Activated CD4-positive, alpha-beta memory T cell treated with anti-CD3 and anti-CD28 coated beads for 36 hours (primary cell): ENCODE results near the gene DCAF10. TPM values are rescaled to one million over a fixed set of nuclear protein-coding genes. Genes with fewer than 3 reads are reported as not detected.
"Not testable (repeated sequence)": the region's sequence is repeated elsewhere in the genome, so short reads cannot be mapped to it uniquely, and the experiment has no call there.

Experiments used
- CTCF ChIA-PET: fragments of 350-600 bp; sonication (Branson Sonifier 250); formaldehyde crosslinking; loops from one replicate; lab custom pipeline; 2021; ENCODE audit warnings: antibody characterized with exemption, inconsistent platforms; lab: Charles Lee
- POLR2A ChIA-PET: fragments of 350-600 bp; sonication (Branson Sonifier 250); formaldehyde crosslinking; loops from one replicate; lab custom pipeline; 2021; ENCODE audit warnings: antibody characterized with exemption; lab: Charles Lee
- DNase-seq: peaks from one replicate; pipeline ENCODE4 v3.0.0-alpha.2; 2020
- H3K27ac Mint-ChIP-seq: one replicate; pipeline ENCODE4 v1.8.0; 2021; ENCODE audit warnings: mixed read lengths
- H3K27me3 Mint-ChIP-seq: one replicate; pipeline ENCODE4 v1.8.0; 2021; ENCODE audit warnings: mixed read lengths
- H3K36me3 Mint-ChIP-seq: one replicate; pipeline ENCODE4 v1.8.0; 2021; ENCODE audit warnings: mixed read lengths
- H3K4me1 Mint-ChIP-seq: one replicate; pipeline ENCODE4 v1.8.0; 2021; ENCODE audit warnings: low read depth, mixed read lengths
- H3K4me3 Mint-ChIP-seq: one replicate; pipeline ENCODE4 v1.8.0; 2021; ENCODE audit warnings: mild to moderate bottlenecking, mixed read lengths
- H3K9me3 Mint-ChIP-seq: one replicate; pipeline ENCODE4 v1.8.0; 2021; ENCODE audit warnings: mixed read lengths
- intact Hi-C: fragments of 100-400 bp; cut with micrococcal nuclease; formaldehyde crosslinking; loops from one replicate; pipeline ENCODE4 v1.15.1; 2023
- total RNA-seq, 2 experiments: library from RNA; stranded (reverse); gene quantifications; one replicate each; pipeline ENCODE4 v1.2.3, GENCODE V29; 2021

DCAF10 gene
- total RNA-seq, 2 experiments from 2014 or later, result 13.8 to 17.2 TPM

DNA sequence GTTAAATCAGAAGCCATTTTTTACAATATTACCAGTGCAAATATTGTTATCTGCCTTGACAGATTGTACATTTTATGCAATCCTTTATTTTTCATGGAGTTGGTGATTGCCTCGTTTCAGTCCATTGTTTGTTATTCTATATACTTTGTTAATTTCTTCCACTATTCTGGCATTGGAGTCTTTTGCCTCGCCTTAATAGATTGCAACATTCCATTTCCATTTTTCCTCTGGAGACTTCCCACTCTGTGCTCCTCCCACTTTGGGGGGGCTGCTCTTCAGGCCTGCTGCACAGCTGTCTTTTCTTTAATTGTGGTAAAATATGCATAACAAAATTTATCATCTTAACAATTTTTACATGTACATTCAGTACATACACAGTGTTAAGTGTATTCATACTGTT lies 4.4 kb upstream of the DCAF10 start:
- Mint-ChIP-seq H3K4me1 (peaks cover 15% of the 10 kb centered on the region), H3K36me3 (peaks cover 2% of the 10 kb centered on the region), H3K27me3 (no peaks in the 10 kb centered on the region), H3K9me3 (no peaks in the 10 kb centered on the region), H3K4me3 (no peak overlapping the region), H3K27ac (no peak overlapping the region)
- intact Hi-C loops, result no loop called here
- DNase-seq, result no peak
- POLR2A ChIA-PET, result no interaction called here
- CTCF ChIA-PET, result no interaction called here

DNA sequence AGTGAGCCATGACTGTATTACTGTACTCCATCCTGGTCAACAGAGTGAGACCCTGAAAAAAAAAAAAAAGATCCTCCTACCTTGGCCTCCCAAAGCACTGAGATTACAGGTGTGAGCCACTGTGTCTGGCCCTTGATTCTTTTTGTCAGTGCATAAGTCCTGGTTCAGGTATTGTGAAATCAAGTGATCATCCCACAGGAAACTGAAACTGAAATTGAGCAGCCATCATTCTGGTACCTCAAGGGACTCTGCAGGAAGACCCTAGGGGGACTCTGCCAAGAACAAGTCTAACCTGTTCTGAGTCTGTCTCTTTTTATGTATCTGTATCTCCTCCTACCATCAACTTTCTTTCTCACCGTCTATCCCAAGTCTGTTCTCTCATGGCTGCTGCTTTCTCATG lies 1.9 kb upstream of the DCAF10 start:
- H3K27me3 Mint-ChIP-seq, result no peaks in the 10 kb centered on the region
- no peaks in the 10 kb centered on the region for H3K9me3 Mint-ChIP-seq
- intact Hi-C loops, result no loop called here
- ChIA-PET POLR2A (interaction anchor here (1.6 kb wide), 1 partner anchor 14 kb away, joined by 7 read pairs; the partner anchor contains the start of gene EXOSC3), CTCF (no interaction called here)
- H3K4me1 Mint-ChIP-seq, result peaks cover 35% of the 10 kb centered on the region
- peaks cover 2% of the 10 kb centered on the region for H3K36me3 Mint-ChIP-seq
- H3K4me3 Mint-ChIP-seq, result no peak overlapping the region
- DNase-seq, result no peak
- no peak overlapping the region for H3K27ac Mint-ChIP-seq

DNA sequence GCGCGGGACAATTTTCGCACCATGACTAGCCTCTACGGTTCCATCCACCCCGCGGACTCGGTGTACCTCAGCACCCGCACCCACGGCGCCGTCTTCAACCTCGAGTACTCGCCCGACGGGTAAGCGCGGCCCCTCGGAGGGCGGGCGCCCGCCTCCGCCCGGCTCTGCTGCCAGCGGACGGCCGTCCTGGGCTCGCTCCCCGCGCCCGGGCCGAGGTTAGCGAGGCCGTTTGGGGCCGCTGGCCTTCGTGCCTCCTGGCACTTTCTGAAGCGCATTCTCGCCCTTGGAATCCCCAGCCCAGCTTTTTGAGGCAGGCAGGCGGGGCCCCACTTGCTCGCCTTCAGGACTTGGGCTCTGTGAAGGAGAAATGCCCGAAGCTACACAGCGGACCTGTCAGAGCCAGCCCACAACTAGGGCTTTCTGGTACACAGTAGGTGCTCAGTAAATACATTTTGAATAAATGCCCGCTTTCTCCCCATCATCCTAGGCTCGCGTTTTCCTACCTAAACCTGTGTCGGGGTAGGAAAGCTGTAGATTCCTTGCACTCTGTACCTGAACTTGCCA lies 772 bp downstream of the DCAF10 start:
- H3K4me1 Mint-ChIP-seq, result peaks cover 43% of the 10 kb centered on the region
- H3K4me3 Mint-ChIP-seq, result peak overlapping the region; percentile 93
- DNase-seq, result peak; percentile 55
- H3K27ac Mint-ChIP-seq, result no peak overlapping the region
- POLR2A ChIA-PET, result interaction anchor here (1.2 to 2.6 kb wide), 3 partner anchors 10 to 102 kb away, joined by 3 to 28 read pairs (median 5); partner anchors contain the start of gene EXOSC3
- CTCF ChIA-PET, result interaction anchor here (1.0 kb wide), 1 partner anchor 12 kb away, joined by 3 read pairs; no protein-coding TSS in a partner anchor
- intact Hi-C loops, result loop anchor here (5.0 kb wide), 3 partner anchors 36 to 209 kb away; partner anchors contain the start of genes SLC25A51 and TOMM5
- no peaks in the 10 kb centered on the region for H3K9me3 Mint-ChIP-seq
- peaks cover 2% of the 10 kb centered on the region for H3K36me3 Mint-ChIP-seq
- H3K27me3 Mint-ChIP-seq, result no peaks in the 10 kb centered on the region

DNA sequence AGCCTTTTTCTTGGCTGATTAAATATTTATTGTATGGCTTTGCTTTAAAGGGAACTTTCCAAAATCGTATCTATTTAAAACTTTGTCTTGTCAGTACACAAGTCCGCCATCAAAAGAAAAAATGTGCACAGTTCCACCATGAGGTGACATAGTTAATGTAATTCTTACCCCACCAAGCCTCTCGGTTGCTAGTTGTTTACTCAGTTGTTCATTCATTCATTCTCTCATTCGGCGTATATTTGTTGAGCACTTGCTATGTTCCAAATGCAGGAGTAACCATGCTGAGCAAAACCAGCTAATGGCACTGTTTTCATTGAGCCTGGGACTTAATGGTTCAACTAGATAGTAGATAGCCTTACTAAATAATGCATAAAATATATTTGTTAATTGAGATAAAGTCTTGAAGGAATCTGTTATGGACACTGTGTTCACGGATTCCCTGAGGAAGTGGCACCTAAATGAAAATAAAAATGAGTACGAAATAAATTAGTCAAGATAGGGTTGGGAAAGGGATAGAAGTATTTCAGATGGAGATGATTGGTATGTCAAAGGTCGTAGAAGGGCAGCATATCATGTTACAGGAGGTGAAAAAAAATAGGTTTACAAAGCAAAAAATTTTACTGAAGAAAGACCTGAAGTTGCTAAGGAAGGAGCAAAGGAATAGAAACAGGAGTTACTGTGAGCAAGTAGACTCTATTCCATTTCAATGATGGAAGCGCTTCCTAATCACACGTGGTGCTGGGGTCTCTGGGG lies 1.5 kb downstream of the DCAF10 start:
- Mint-ChIP-seq H3K27me3 (no peaks in the 10 kb centered on the region), H3K27ac (no peak overlapping the region), H3K4me1 (peaks cover 43% of the 10 kb centered on the region), H3K9me3 (no peaks in the 10 kb centered on the region), H3K4me3 (peak overlapping the region; percentile 93), H3K36me3 (peaks cover 4% of the 10 kb centered on the region)
- no peak for DNase-seq
- intact Hi-C loops, result loop anchor here (5.0 kb wide), 3 partner anchors 35 to 210 kb away; partner anchors contain the start of genes SLC25A51 and TOMM5
- ChIA-PET CTCF (interaction anchor here (0.7 to 1.0 kb wide), 3 partner anchors 11 to 101 kb away, joined by 3 read pairs; no protein-coding TSS in a partner anchor), POLR2A (interaction anchor here (0.9 to 2.6 kb wide), 3 partner anchors 9 to 18 kb away, joined by 3 to 28 read pairs (median 3); partner anchors contain the start of gene EXOSC3)

DNA sequence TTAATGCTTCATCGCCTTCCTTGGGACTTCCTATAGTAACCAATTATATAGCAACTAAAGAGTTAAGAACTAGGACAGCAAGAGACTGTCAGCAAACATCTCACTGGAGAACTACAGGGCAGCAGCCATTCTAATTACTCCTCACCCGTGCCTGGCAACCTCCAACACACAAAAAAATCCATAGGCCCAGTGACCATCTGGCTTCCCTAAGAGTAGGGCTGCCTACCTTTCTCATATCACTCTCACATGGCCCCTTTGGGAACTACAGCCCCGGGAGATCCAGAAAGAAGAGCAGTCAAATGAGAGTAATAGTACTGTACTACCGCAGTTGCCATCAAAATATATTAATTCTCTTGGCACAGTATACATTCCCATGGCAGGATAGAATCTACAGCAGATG lies 5.7 kb downstream of the DCAF10 start:
- H3K4me1 Mint-ChIP-seq, result peaks cover 32% of the 10 kb centered on the region
- CTCF ChIA-PET, result no interaction called here
- peaks cover 5% of the 10 kb centered on the region for H3K36me3 Mint-ChIP-seq
- H3K9me3 Mint-ChIP-seq, result no peaks in the 10 kb centered on the region
- POLR2A ChIA-PET, result no interaction called here
- intact Hi-C loops, result no loop called here
- H3K4me3 Mint-ChIP-seq, result no peak overlapping the region
- no peaks in the 10 kb centered on the region for H3K27me3 Mint-ChIP-seq
- no peak for DNase-seq
- no peak overlapping the region for H3K27ac Mint-ChIP-seq

DNA sequence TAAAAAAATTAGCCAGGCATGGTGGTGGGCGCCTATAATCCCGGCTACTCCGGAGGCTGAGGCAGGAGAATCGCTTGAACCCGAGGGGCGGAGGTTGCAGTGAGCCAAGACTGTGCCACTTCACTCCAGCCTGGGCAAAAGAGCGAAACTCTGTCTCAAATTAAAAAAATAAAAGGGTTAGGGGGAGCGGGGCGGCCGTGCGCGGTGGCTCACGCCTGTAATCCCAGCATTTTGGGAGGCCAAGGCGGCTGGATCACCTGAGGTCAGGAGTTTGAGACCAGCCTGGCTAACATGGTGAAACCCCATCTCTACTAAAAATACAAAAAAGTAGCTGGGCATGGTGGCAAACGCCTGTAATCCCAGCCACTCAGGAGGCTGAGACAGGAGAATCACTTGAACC lies 9.1 kb downstream of the DCAF10 start:
- H3K9me3 Mint-ChIP-seq, H3K27ac Mint-ChIP-seq, intact Hi-C loops, DNase-seq, H3K4me3 Mint-ChIP-seq, POLR2A ChIA-PET, CTCF ChIA-PET, H3K27me3 Mint-ChIP-seq, H3K36me3 Mint-ChIP-seq: not testable (repeated sequence)
- H3K4me1 Mint-ChIP-seq, result peaks cover 13% of the 10 kb centered on the region

DNA sequence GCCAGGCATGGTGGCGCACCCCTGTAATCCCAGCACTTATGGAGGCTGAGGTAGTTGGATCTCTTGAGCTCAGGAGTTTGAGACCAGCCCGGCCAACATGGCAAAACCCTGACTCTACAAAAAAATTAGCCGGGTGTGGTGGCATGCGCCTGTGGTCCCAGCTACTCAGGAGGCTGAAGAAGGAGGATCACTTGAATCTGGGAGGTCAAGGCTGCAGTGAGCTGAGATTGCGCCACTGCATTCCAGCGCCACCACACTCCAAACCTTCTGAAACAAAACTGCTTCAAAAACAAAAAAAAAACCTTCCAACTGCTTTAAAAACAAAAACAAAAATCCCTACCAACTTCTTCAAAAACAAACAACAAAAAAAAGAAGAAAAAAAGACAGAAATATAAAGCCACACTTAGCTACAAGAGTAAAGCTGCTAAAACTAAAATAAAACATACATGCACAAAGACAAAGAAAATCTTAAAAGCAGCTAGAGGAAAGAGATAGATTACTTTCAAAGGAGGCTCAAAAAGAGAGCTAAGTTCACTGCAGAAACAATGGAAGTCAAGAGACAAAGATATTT lies 11.4 kb downstream of the DCAF10 start:
- no peak overlapping the region for H3K27ac Mint-ChIP-seq
- POLR2A ChIA-PET, result interaction anchor here (1.0 kb wide), 1 partner anchor 11 kb away, joined by 3 read pairs; no protein-coding TSS in a partner anchor
- intact Hi-C loops, result no loop called here
- no peaks in the 10 kb centered on the region for H3K9me3 Mint-ChIP-seq
- CTCF ChIA-PET, result interaction anchor here (0.8 kb wide), 1 partner anchor 62 kb away, joined by 4 read pairs; no protein-coding TSS in a partner anchor
- H3K4me1 Mint-ChIP-seq, result peaks cover 6% of the 10 kb centered on the region
- H3K4me3 Mint-ChIP-seq, result no peak overlapping the region
- no peaks in the 10 kb centered on the region for H3K27me3 Mint-ChIP-seq
- no peak for DNase-seq
- peaks cover 5% of the 10 kb centered on the region for H3K36me3 Mint-ChIP-seq

DNA sequence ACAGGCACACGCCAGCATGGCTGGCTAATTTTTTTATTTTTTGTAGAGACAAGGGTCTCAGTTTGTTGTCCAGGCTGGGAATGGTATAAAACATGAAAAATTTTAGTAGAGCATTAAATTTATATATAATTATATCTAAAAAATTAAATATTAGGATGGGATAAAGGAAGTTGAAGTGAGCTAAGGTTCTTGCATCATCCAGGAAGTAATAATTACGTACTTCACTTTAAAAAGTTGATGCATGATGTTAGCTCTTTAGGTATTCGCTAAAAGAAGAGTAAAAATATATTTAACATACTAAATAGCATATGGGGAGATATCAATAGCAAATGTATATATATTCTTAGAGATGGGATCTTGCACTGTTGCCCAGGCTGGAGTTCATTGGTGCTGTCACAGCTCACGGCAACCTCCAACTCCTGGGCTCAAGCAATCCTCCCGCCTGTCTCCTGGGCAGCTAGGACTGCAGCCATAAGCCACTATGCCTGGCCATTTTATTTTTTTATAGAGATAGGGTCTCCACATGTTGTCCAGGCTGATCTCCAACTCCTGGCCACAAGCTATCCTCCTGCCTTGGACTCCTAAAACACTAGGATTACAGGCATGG lies 12.3 kb downstream of the DCAF10 start:
- Mint-ChIP-seq H3K27ac (no peak overlapping the region), H3K9me3 (no peaks in the 10 kb centered on the region), H3K4me3 (no peak overlapping the region), H3K4me1 (peaks cover 5% of the 10 kb centered on the region), H3K27me3 (no peaks in the 10 kb centered on the region), H3K36me3 (peaks cover 2% of the 10 kb centered on the region)
- DNase-seq, result no peak
- ChIA-PET POLR2A (no interaction called here), CTCF (interaction anchor here (0.8 to 1.1 kb wide), 2 partner anchors 11 to 63 kb away, joined by 3 to 4 read pairs; no protein-coding TSS in a partner anchor)
- intact Hi-C loops, result no loop called here

DNA sequence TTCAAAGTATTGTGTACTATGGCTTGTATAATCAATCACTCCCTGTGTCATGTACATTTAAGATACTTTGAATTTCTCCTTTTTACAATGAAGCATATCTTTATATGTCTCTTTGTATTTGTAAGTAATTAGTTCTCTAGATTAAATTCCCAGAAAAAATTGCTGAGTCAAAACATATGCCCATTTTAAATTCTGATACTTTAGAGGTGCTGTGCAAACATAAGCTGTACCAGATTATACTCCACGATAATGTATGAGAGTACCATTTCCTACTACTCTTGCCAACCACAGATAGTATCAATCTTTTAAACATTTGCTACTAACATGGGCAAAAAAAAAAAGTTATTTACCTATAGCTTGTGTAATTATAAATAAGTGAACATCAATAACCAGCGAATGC lies 18.3 kb downstream of the DCAF10 start:
- H3K4me1 Mint-ChIP-seq, result no peaks in the 10 kb centered on the region
- CTCF ChIA-PET, result interaction anchor here (0.7 kb wide), 1 partner anchor 184 kb away, joined by 3 read pairs; no protein-coding TSS in a partner anchor

DNA sequence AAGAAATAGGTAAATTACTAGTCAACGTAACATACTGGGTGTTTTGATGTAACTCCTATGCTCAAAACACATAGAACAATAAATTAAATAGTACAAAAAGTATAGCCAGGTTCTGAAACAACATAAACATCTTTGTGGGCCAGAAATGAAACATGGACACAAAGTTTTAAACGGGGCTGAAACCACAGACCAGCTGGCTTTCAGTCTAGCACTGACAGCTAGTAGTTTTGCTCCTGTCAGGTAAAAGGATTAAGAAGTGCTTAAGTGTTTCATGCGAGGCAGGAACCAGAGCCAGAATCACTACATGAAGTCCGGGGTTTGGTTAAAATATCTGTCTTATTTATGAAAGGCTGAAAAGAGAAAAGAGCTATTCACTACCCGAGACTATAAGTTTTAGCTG lies 19.5 kb downstream of the DCAF10 start:
- Mint-ChIP-seq H3K27ac (no peak overlapping the region), H3K9me3 (no peaks in the 10 kb centered on the region), H3K27me3 (no peaks in the 10 kb centered on the region), H3K4me3 (no peak overlapping the region), H3K4me1 (no peaks in the 10 kb centered on the region), H3K36me3 (peaks cover 32% of the 10 kb centered on the region)
- ChIA-PET POLR2A (no interaction called here), CTCF (no interaction called here)
- intact Hi-C loops, result no loop called here
- DNase-seq, result no peak

More for the DNA sequence above, 18.3 kb downstream of the DCAF10 start:
- POLR2A ChIA-PET, result no interaction called here
- no peak overlapping the region for H3K27ac Mint-ChIP-seq
- no peak for DNase-seq
- peaks cover 23% of the 10 kb centered on the region for H3K36me3 Mint-ChIP-seq
- H3K4me3 Mint-ChIP-seq, result no peak overlapping the region
- H3K27me3 Mint-ChIP-seq, result no peaks in the 10 kb centered on the region
- intact Hi-C loops, result no loop called here
- H3K9me3 Mint-ChIP-seq, result no peaks in the 10 kb centered on the region

DNA sequence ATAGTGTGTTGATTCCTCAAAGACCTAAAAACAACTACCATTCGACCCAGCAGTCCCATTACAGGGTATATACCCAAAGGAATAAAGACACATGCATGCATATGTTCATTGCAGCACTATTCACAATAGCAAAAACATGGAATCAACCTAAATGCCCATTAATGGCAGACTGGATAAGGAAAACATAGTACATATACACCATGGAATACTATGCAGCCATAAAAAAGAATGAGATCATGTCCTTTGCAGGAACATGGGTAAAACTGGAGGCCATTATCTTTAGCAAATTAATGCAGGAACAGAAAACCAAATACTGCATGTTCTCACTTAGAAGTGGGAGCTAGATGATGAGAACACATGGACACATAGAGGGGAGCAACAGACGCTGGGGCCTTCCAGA lies 24.6 kb downstream of the DCAF10 start:
- H3K36me3 Mint-ChIP-seq, result peaks cover 42% of the 10 kb centered on the region
- H3K9me3 Mint-ChIP-seq, H3K27ac Mint-ChIP-seq, intact Hi-C loops, H3K4me1 Mint-ChIP-seq, H3K27me3 Mint-ChIP-seq, CTCF ChIA-PET, DNase-seq, POLR2A ChIA-PET, H3K4me3 Mint-ChIP-seq: not testable (repeated sequence)
